Neural progenitor cell (in vitro differentiated cells): ENCODE data around the gene ZNF479.

Experiments
- EZH2 ChIP-seq: fragments of 200-600 bp; sonication (generic); IDR thresholded peaks from 2 replicates; pipeline ENCODE4 v1.6.1; 2017; ENCODE audit warnings: antibody characterized with exemption, mild to moderate bottlenecking, moderate library complexity
- EZH2phosphoT487 ChIP-seq: fragments of 200-600 bp; sonication (generic); IDR thresholded peaks from 2 replicates; pipeline ENCODE4 v1.6.1; 2017; ENCODE audit warnings: antibody characterized with exemption
- TF ChIP-seq, protein P1 (sequence below): fragments of 200-600 bp; sonication (generic); IDR thresholded peaks from 2 replicates; pipeline ENCODE4 v1.5.1; 2017; ENCODE audit warnings: antibody characterized with exemption, mild to moderate bottlenecking

GRCh38 chr7:57178768-57179139 lies 46.5 kb upstream of the ZNF479 start:
- TF ChIP-seq, protein P1, sequence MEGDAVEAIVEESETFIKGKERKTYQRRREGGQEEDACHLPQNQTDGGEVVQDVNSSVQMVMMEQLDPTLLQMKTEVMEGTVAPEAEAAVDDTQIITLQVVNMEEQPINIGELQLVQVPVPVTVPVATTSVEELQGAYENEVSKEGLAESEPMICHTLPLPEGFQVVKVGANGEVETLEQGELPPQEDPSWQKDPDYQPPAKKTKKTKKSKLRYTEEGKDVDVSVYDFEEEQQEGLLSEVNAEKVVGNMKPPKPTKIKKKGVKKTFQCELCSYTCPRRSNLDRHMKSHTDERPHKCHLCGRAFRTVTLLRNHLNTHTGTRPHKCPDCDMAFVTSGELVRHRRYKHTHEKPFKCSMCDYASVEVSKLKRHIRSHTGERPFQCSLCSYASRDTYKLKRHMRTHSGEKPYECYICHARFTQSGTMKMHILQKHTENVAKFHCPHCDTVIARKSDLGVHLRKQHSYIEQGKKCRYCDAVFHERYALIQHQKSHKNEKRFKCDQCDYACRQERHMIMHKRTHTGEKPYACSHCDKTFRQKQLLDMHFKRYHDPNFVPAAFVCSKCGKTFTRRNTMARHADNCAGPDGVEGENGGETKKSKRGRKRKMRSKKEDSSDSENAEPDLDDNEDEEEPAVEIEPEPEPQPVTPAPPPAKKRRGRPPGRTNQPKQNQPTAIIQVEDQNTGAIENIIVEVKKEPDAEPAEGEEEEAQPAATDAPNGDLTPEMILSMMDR, result no peak
- no peak for TF ChIP-seq EZH2
- no peak for TF ChIP-seq EZH2phosphoT487
